HCT116 (cell line): ENCODE results near the gene APOBEC3F. TPM values are rescaled to one million over a fixed set of nuclear protein-coding genes. Genes with fewer than 3 reads are reported as not detected.

Source experiments
- total RNA-seq: library from RNA; stranded (reverse); gene quantifications from one replicate; pipeline ENCODE4 v1.2.1, GENCODE V29; 2021; ENCODE audit not compliant: unreplicated experiment

APOBEC3F gene
- total RNA-seq, 1 experiment from 2014 or later = 11.1 TPM

Other genes with a start within 250 kb of the APOBEC3F start
- 18.3 TPM for gene DNAL4, start 246.7 kb upstream of the APOBEC3F start, total RNA-seq
- 12.8 TPM for gene NPTXR, start 196.8 kb upstream of the APOBEC3F start, total RNA-seq
- 90.0 TPM for gene CBX6, start 168.6 kb upstream of the APOBEC3F start, total RNA-seq
- gene APOBEC3A, start 83.3 kb upstream of the APOBEC3F start, total RNA-seq = not detected
- 10.3 TPM for gene APOBEC3B, start 58.5 kb upstream of the APOBEC3F start, total RNA-seq
- 40.2 TPM for gene APOBEC3C, start 26.6 kb upstream of the APOBEC3F start, total RNA-seq
- 3.3 TPM for gene APOBEC3D, start 19.7 kb upstream of the APOBEC3F start, total RNA-seq
- 0.71 TPM for gene APOBEC3G, start 36.4 kb downstream of the APOBEC3F start, total RNA-seq
- gene APOBEC3H, start 56.4 kb downstream of the APOBEC3F start, total RNA-seq = 1.8 TPM
- gene CBX7, start 111.8 kb downstream of the APOBEC3F start, total RNA-seq = 20.1 TPM
- 13.1 TPM for gene PDGFB, start 204.1 kb downstream of the APOBEC3F start, total RNA-seq